Neural cell (in vitro differentiated cells): ENCODE data around the gene GRM4. TPM values are rescaled to one million over a fixed set of nuclear protein-coding genes. Genes with fewer than 3 reads are reported as not detected.

Experiments
- H2AFZ ChIP-seq: fragments of 200-600, 300-800 bp; sonication (generic), shearing (Covaris generic); 2 replicates; pipeline ENCODE4 v1.6.0; 2014; ENCODE audit warnings: low read depth, mild to moderate bottlenecking, antibody characterized with exemption, low read length, moderate library complexity
- H3F3A ChIP-seq: fragments of 200-600 bp; shearing (Covaris generic); 2 replicates; pipeline ENCODE4 v1.6.1; 2016; ENCODE audit warnings: mild to moderate bottlenecking, moderate library complexity, mixed read lengths, antibody characterized with exemption, low read length; ENCODE audit not compliant: insufficient read depth, poor library complexity, severe bottlenecking
- H3K27ac ChIP-seq: fragments of 200-600, 300-800 bp; sonication (generic), shearing (Covaris generic); 2 replicates; pipeline ENCODE4 v1.5.1; 2014; ENCODE audit warnings: mild to moderate bottlenecking, low read length, moderate library complexity
- H3K27me3 ChIP-seq: fragments of 300-800, 200-600 bp; sonication (generic), shearing (Covaris generic); 2 replicates; pipeline ENCODE4 v1.6.0; 2014; ENCODE audit warnings: mild to moderate bottlenecking, low read depth, low read length, moderate library complexity; ENCODE audit not compliant: insufficient read depth
- H3K36me3 ChIP-seq: fragments of 300-800, 200-600 bp; sonication (generic), shearing (Covaris generic); 2 replicates; pipeline ENCODE4 v1.5.1; 2014; ENCODE audit warnings: mild to moderate bottlenecking, antibody characterized with exemption, low read length, moderate library complexity; ENCODE audit not compliant: insufficient read depth
- H3K4me2 ChIP-seq: fragments of 300-800, 200-600 bp; sonication (generic), shearing (Covaris generic); 2 replicates; pipeline ENCODE4 v1.6.0; 2014; ENCODE audit warnings: mild to moderate bottlenecking, low read length
- H3K4me3 ChIP-seq: fragments of 300-800, 200-600 bp; sonication (generic), shearing (Covaris generic); 2 replicates; pipeline ENCODE4 v1.5.1; 2014; ENCODE audit warnings: mild to moderate bottlenecking, low read length, moderate library complexity
- H3K79me2 ChIP-seq: fragments of 200-600 bp; shearing (Covaris generic); replicated peaks from 2 replicates; pipeline ENCODE4 v1.6.0; 2014; ENCODE audit warnings: mild to moderate bottlenecking, low read length, moderate library complexity; ENCODE audit not compliant: insufficient read depth
- H3K9ac ChIP-seq: fragments of 300-800, 200-600 bp; sonication (generic), shearing (Covaris generic); 2 replicates; pipeline ENCODE4 v1.6.1; 2016; ENCODE audit warnings: mild to moderate bottlenecking, low read length, mixed read lengths
- H3K9me2 ChIP-seq: fragments of 200-600 bp; shearing (Covaris generic); 2 replicates; pipeline ENCODE4 v1.6.1; 2016; ENCODE audit warnings: mild to moderate bottlenecking, low read length, mixed read lengths; ENCODE audit not compliant: insufficient read depth
- H3K9me3 ChIP-seq: fragments of 200-600, 300-800 bp; sonication (generic), shearing (Covaris generic); 2 replicates; pipeline ENCODE4 v1.6.1; 2016; ENCODE audit warnings: mild to moderate bottlenecking, mixed run types, low read length, moderate library complexity, mixed read lengths
- H4K20me1 ChIP-seq: fragments of 200-600 bp; shearing (Covaris generic); 2 replicates; pipeline ENCODE4 v1.6.1; 2016; ENCODE audit warnings: mild to moderate bottlenecking, mixed run types; ENCODE audit not compliant: insufficient read depth
- EP300 ChIP-seq: fragments of 450-650 bp; conservative IDR thresholded peaks from 2 replicates; pipeline ENCODE4 v1.6.1; 2014; ENCODE audit warnings: antibody characterized with exemption, mild to moderate bottlenecking, moderate library complexity; ENCODE audit not compliant: poor library complexity, severe bottlenecking
- EZH2 ChIP-seq: fragments of 200-600, 300-800 bp; shearing (Covaris generic), sonication (generic); IDR thresholded peaks from 2 replicates; pipeline ENCODE4 v1.6.1; 2014; ENCODE audit warnings: antibody characterized with exemption, low read length, borderline replicate concordance, mild to moderate bottlenecking; ENCODE audit not compliant: insufficient read depth, poor library complexity, severe bottlenecking
- MXI1 ChIP-seq: fragments of 450-650 bp; conservative IDR thresholded peaks from 2 replicates; pipeline ENCODE4 v1.6.1; 2014; ENCODE audit warnings: antibody characterized with exemption, mild to moderate bottlenecking; ENCODE audit not compliant: poor library complexity, severe bottlenecking
- POLR2AphosphoS5 ChIP-seq: IDR thresholded peaks from 2 replicates; pipeline ENCODE4 v1.6.1; 2012
- RAD21 ChIP-seq: fragments of 450-650 bp; conservative IDR thresholded peaks from 2 replicates; pipeline ENCODE4 v1.6.1; 2014; ENCODE audit warnings: antibody characterized with exemption, mild to moderate bottlenecking, moderate library complexity
- SMC3 ChIP-seq: fragments of 450-650 bp; conservative IDR thresholded peaks from 2 replicates; pipeline ENCODE4 v1.6.1; 2014; ENCODE audit warnings: antibody characterized with exemption, mild to moderate bottlenecking, moderate library complexity; ENCODE audit not compliant: poor library complexity
- TAF1 ChIP-seq: IDR thresholded peaks from 2 replicates; pipeline ENCODE4 v1.6.1; 2012; ENCODE audit warnings: low read depth
- polyA plus RNA-seq: library from polyadenylated mRNA; depleted of rRNA; stranded (reverse); fragments of >200 nt; gene quantifications from 2 replicates; pipeline ENCODE4 v1.2.3, GENCODE V29; 2014
- TF ChIP-seq, protein P1 (sequence below): fragments of 450-650 bp; IDR thresholded peaks from 2 replicates; pipeline ENCODE4 v1.5.1; 2014; ENCODE audit warnings: antibody characterized with exemption, mild to moderate bottlenecking, moderate library complexity; ENCODE audit not compliant: poor library complexity, severe bottlenecking
- TF ChIP-seq, protein P2 (sequence below): IDR thresholded peaks from 2 replicates; pipeline ENCODE4 v1.6.1; 2012; ENCODE audit warnings: borderline replicate concordance

The GRM4 gene
- polyA plus RNA-seq, 1 donor from 2014 or later = 2.1 TPM

DNA sequence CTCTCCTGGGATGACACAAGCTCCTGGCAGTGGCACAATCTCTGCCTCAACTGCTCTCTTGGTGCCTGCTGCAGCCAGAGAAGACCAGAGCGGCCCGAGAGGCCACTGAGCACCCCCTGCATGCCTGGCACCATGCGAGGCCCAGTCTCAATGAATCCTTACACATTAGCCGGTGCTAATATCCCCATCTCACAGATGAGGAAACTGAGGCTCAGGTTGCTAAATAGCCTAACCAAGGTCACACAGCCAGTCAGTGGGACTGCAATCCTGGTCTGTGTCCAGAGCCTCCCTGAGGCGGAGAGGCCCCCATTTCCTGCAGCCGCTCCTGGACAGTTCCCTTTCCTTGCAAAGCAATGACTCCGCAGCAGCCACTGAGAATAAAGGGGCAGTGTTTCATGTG is 81.2 kb downstream of the GRM4 start:
- Histone ChIP-seq H3K27ac (no peak overlapping the region), H3K9me2 (no peaks in the 10 kb centered on the region), H3K4me3 (no peak overlapping the region), H3K4me2 (no peak overlapping the region), H3K9ac (no peak overlapping the region), H3K9me3 (no peaks in the 10 kb centered on the region), H2AFZ (no peak overlapping the region), H3K27me3 (no peaks in the 10 kb centered on the region), H3F3A (no peaks in the 10 kb centered on the region), H3K36me3 (no peaks in the 10 kb centered on the region), H3K79me2 (no peaks in the 10 kb centered on the region), H4K20me1 (no peaks in the 10 kb centered on the region)
- no peak for TF ChIP-seq RAD21
- TF ChIP-seq POLR2AphosphoS5 = no peak
- TF ChIP-seq EP300 = no peak
- TF ChIP-seq, protein P1, sequence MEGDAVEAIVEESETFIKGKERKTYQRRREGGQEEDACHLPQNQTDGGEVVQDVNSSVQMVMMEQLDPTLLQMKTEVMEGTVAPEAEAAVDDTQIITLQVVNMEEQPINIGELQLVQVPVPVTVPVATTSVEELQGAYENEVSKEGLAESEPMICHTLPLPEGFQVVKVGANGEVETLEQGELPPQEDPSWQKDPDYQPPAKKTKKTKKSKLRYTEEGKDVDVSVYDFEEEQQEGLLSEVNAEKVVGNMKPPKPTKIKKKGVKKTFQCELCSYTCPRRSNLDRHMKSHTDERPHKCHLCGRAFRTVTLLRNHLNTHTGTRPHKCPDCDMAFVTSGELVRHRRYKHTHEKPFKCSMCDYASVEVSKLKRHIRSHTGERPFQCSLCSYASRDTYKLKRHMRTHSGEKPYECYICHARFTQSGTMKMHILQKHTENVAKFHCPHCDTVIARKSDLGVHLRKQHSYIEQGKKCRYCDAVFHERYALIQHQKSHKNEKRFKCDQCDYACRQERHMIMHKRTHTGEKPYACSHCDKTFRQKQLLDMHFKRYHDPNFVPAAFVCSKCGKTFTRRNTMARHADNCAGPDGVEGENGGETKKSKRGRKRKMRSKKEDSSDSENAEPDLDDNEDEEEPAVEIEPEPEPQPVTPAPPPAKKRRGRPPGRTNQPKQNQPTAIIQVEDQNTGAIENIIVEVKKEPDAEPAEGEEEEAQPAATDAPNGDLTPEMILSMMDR = no peak
- TF ChIP-seq, protein P2, sequence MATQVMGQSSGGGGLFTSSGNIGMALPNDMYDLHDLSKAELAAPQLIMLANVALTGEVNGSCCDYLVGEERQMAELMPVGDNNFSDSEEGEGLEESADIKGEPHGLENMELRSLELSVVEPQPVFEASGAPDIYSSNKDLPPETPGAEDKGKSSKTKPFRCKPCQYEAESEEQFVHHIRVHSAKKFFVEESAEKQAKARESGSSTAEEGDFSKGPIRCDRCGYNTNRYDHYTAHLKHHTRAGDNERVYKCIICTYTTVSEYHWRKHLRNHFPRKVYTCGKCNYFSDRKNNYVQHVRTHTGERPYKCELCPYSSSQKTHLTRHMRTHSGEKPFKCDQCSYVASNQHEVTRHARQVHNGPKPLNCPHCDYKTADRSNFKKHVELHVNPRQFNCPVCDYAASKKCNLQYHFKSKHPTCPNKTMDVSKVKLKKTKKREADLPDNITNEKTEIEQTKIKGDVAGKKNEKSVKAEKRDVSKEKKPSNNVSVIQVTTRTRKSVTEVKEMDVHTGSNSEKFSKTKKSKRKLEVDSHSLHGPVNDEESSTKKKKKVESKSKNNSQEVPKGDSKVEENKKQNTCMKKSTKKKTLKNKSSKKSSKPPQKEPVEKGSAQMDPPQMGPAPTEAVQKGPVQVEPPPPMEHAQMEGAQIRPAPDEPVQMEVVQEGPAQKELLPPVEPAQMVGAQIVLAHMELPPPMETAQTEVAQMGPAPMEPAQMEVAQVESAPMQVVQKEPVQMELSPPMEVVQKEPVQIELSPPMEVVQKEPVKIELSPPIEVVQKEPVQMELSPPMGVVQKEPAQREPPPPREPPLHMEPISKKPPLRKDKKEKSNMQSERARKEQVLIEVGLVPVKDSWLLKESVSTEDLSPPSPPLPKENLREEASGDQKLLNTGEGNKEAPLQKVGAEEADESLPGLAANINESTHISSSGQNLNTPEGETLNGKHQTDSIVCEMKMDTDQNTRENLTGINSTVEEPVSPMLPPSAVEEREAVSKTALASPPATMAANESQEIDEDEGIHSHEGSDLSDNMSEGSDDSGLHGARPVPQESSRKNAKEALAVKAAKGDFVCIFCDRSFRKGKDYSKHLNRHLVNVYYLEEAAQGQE = no peak
- no peak for TF ChIP-seq SMC3
- TF ChIP-seq TAF1 = no peak
- no peak for TF ChIP-seq MXI1
- TF ChIP-seq EZH2 = no peak

DNA sequence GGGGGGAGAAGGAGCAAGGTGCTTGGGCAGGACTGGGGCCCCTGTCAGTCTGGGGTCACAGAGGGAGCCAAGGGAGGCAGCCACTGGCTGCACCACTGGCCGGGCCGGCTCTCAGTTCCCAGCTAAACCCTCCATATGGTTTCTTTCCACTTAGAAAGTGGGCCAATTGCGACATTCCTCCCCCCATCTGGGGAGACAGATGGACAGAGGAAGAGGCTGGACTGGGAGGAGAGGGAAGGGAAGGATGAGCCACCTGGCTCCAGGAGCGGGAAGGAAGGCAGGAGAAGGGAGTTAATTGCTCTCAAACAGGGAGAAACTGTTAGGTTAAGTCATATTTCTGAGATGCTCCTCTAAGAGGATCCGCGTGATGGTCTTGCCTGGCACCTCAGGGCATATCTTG is 82.2 kb downstream of the GRM4 start:
- no peaks in the 10 kb centered on the region for H4K20me1 ChIP-seq
- H3K36me3 ChIP-seq = no peaks in the 10 kb centered on the region
- no peak overlapping the region for H2AFZ ChIP-seq
- H3K79me2 ChIP-seq = no peaks in the 10 kb centered on the region
- H3K9me3 ChIP-seq = no peaks in the 10 kb centered on the region
- no peaks in the 10 kb centered on the region for H3K27me3 ChIP-seq
- H3K9ac ChIP-seq = no peak overlapping the region
- H3K27ac ChIP-seq = no peak overlapping the region
- no peaks in the 10 kb centered on the region for H3K9me2 ChIP-seq
- TF ChIP-seq EZH2 (no peak), EP300 (no peak), MXI1 (no peak), POLR2AphosphoS5 (no peak), TAF1 (no peak)
- TF ChIP-seq, protein P2 = no peak
- TF ChIP-seq, protein P1 = no peak
- no peaks in the 10 kb centered on the region for H3F3A ChIP-seq
- no peak overlapping the region for H3K4me3 ChIP-seq
- H3K4me2 ChIP-seq = no peak overlapping the region
